HG03521 (cell line): Measurements from ENCODE around the gene LBH.

Experiments used
- ATAC-seq: cut with Tn5 transposase; IDR thresholded peaks from one replicate; pipeline ENCODE4 v1.9.1; 2021; ENCODE audit warnings: mild to moderate bottlenecking, moderate library complexity; ENCODE audit not compliant: unreplicated experiment

The LBH gene

GRCh38 chr2:30272286-30272685 is 41.0 kb downstream of the LBH start:
- no peak for ATAC-seq

- ATAC-seq = no peak
Observed at GRCh38 chr2:30272761-30273573, 41.6 kb downstream of the LBH start.

GRCh38 chr2:30273574-30273929 is 42.2 kb downstream of the LBH start:
- no peak for ATAC-seq

- no peak for ATAC-seq
Observed at GRCh38 chr2:30275256-30275655, 43.9 kb downstream of the LBH start.

- ATAC-seq = no peak
Observed at GRCh38 chr2:30276455-30276911, 45.1 kb downstream of the LBH start.

- no peak for ATAC-seq
Observed at GRCh38 chr2:30277582-30277981, 46.2 kb downstream of the LBH start.

- no peak for ATAC-seq
Observed at GRCh38 chr2:30278419-30278818, 47.1 kb downstream of the LBH start.

- ATAC-seq = no peak
Observed at GRCh38 chr2:30280596-30281434, 49.5 kb downstream of the LBH start.

GRCh38 chr2:30282081-30282480 is 50.7 kb downstream of the LBH start:
- no peak for ATAC-seq

GRCh38 chr2:30282721-30283120 is 51.4 kb downstream of the LBH start:
- no peak for ATAC-seq

GRCh38 chr2:30283931-30284565 is 52.7 kb downstream of the LBH start:
- ATAC-seq = no peak

GRCh38 chr2:30285758-30286157 is 54.4 kb downstream of the LBH start:
- ATAC-seq = no peak

GRCh38 chr2:30287190-30287840 is 56.0 kb downstream of the LBH start:
- ATAC-seq = no peak

GRCh38 chr2:30287857-30288513 is 56.7 kb downstream of the LBH start:
- ATAC-seq = no peak

GRCh38 chr2:30288561-30288960 is 57.2 kb downstream of the LBH start:
- no peak for ATAC-seq

GRCh38 chr2:30293303-30293921 is 62.1 kb downstream of the LBH start:
- no peak for ATAC-seq

- no peak for ATAC-seq
Observed at GRCh38 chr2:30294133-30294532, 62.8 kb downstream of the LBH start.

- no peak for ATAC-seq
Observed at GRCh38 chr2:30296496-30296895, 65.2 kb downstream of the LBH start.

GRCh38 chr2:30298302-30298701 is 67.0 kb downstream of the LBH start:
- ATAC-seq = no peak

GRCh38 chr2:30300122-30300455 is 68.8 kb downstream of the LBH start:
- ATAC-seq = no peak
